ENCODE results near the gene SELE. TPM values are rescaled to one million over a fixed set of nuclear protein-coding genes. Genes with fewer than 3 reads are reported as not detected.
"Not testable (repeated sequence)": the region's sequence is repeated elsewhere in the genome, so short reads cannot be mapped to it uniquely, and the experiment has no call there.

SELE gene
- total RNA-seq, 1 donor from 2014 or later: 3.1 TPM

GRCh38 chr1:169723763-169724162 is 10.1 kb downstream of the SELE start:
- no peak for DNase-seq (ENCODE audit: low read depth in 2 of 2)

- DNase-seq (ENCODE audit: low read depth in 2 of 2): peak in 1 of 2 donors; percentile 40
Measured at GRCh38 chr1:169722779-169723178, 11.1 kb downstream of the SELE start.

DNA sequence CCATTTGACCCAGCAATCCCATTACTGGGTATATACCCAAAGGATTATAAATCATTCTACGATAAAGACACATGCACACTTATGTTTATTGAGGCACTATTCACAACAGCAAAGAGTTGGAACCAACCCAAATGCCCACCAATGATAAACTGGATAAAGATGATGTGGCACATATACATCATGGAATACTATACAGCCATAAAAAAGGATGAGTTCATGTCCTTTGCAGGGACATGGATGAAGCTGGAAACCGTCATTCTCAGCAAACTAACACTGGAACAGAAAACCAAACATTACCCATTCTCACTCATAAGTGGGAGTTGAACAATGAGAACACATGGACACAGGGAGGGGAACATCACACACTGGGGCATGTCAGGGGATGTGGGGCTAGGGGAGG is 18.8 kb downstream of the SELE start:
- DNase-seq (ENCODE audit: low read depth in 2 of 2): not testable (repeated sequence)

GRCh38 chr1:169713090-169713489 is 20.8 kb downstream of the SELE start:
- not testable (repeated sequence) for DNase-seq (ENCODE audit: low read depth in 2 of 2)

GRCh38 chr1:169712309-169712631 is 21.6 kb downstream of the SELE start:
- DNase-seq (ENCODE audit: low read depth in 2 of 2): no peak

DNA sequence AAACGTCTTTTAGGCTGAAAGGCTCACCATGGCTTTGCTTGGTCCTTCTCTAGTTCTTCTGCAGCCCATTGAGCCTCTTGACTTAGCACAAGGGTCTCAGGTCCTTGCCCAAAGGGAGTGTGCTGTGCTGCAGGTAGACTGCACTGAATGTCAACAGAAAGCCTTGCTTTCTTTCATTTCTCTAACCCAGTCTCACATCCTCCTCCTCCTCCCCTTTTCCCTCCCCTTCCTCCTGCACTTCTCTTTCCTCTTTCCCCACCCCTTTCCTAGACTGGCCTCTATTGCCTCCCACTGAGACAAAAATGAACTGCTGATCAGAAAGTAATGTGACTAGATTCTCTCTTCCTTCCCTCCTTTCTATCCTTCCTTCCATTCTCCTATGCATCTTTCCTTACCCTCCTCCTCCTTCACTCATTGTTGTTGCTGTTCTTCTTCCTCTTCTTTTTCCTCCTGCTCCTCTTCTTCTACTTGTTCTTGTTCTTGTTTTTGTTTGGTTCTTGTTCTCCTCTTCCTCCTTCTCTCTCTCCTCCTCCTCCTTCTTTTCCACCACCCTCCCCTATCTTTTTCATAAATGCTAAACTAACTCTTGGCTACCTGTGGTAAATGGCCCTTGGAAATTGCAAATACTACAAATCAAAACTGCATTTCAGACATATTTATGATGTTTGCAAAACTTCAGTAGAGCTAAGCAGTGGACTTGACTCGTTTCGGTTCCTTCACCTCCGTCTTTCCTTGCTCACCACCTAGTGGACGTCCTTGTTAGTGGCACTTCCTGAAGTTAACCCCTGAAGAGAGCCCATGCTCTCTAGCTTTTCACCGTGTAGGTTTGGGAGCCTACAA is 22.2 kb downstream of the SELE start, which contains the start of gene SELL:
Gene SELL, minus strand, starts transcription at position 152 of the 840 bp plus-strand sequence. Its CDS starts 122 bp downstream, at position 30.
- peak; percentile 52 to 83 for DNase-seq (ENCODE audit: low read depth in 2 of 2)

GRCh38 chr1:169708647-169709046 is 25.2 kb downstream of the SELE start:
- DNase-seq (ENCODE audit: low read depth in 2 of 2): no peak

- DNase-seq (ENCODE audit: low read depth in 2 of 2): no peak
Measured at GRCh38 chr1:169707912-169708604, 25.8 kb downstream of the SELE start.

GRCh38 chr1:169704797-169705196 is 29.1 kb downstream of the SELE start:
- no peak for DNase-seq (ENCODE audit: low read depth in 2 of 2)

GRCh38 chr1:169701261-169702005 is 32.4 kb downstream of the SELE start:
- no peak for DNase-seq (ENCODE audit: low read depth in 2 of 2)

DNA sequence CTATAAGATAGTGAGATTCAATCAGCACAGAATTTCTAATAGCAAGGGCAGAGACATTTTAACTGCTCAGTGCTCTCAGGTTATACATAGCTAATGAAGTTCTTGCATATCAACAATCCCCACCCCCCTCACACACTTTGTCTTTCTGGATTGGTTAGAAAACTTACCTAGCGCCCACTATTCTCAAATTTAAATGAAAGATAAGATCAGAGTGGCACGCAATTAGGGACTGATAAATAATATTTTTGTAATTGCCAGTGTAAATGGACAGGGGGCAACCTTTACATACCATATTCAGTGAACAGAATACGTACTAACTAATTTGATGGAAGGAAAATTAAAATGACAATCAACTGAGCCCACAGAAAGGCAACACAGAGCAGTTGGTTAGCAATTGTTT is 34.2 kb downstream of the SELE start:
- DNase-seq (ENCODE audit: low read depth in 2 of 2): no peak

GRCh38 chr1:169698976-169699375 is 34.9 kb downstream of the SELE start:
- no peak for DNase-seq (ENCODE audit: low read depth in 2 of 2)

- no peak for DNase-seq (ENCODE audit: low read depth in 2 of 2)
Measured at GRCh38 chr1:169697755-169698154, 36.1 kb downstream of the SELE start.

GRCh38 chr1:169696273-169697100 is 37.4 kb downstream of the SELE start:
- no peak for DNase-seq (ENCODE audit: low read depth in 2 of 2)

DNA sequence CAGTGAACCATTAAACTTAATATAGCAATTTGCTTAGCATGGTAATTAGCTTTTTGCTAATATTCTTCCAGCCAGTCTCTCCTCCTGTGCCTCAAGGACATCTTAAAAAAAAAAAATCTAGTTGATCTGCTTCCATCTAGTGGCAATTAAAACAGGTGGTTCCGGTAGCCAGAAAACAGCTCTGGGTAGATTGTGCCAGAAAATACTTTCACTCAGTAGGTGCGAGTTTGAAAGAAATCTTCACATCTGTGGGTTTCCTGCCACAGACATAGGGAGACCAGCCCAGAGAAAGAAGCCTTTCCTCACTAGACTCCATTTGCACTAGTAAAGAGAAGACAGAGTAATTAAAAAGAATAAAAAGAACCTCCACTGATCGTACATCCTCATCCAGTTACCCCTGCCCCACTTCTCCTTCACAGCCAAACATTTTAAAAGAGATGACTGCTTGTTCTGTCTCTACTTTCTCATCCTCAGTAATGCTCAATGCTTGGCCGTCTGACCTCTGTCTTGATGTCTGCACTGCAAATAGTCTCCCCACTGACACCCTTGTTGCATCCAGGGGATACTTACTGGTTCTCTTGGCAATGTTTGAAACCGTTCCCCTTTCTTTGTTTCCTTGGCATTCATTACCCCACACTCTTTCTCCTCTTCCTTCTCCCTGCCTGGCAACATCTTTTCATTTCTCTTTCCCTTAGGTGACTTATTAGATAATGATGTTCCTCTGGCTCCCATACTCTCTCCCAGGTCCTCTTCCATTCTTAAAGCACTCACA is 39.4 kb downstream of the SELE start:
- no peak for DNase-seq (ENCODE audit: low read depth in 2 of 2)

GRCh38 chr1:169692756-169693460 is 41.0 kb downstream of the SELE start:
- no peak for DNase-seq (ENCODE audit: low read depth in 2 of 2)

- no peak for DNase-seq (ENCODE audit: low read depth in 2 of 2)
Measured at GRCh38 chr1:169690489-169690888, 43.4 kb downstream of the SELE start.

- DNase-seq (ENCODE audit: low read depth in 2 of 2): no peak
Measured at GRCh38 chr1:169689395-169689794, 44.5 kb downstream of the SELE start.

DNA sequence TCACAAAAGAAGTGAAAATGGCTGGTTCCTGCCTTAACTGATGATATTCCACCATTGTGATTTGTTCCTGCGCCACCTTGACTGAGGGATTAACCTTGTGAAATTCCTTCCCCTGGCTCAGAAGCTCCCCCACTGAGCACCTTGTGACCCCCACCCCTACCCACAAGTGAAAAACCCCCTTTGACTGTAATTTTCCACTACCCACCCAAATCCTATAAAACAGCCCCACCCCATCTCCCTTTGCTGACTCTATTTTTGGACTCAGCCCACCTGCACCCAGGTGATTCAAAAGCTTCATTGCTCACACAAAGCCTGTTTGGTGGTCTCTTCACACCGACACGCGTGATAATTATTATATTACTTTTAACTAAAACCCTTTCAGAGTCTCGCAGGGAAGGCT is 45.5 kb downstream of the SELE start:
- DNase-seq (ENCODE audit: low read depth in 2 of 2): not testable (repeated sequence)

DNA sequence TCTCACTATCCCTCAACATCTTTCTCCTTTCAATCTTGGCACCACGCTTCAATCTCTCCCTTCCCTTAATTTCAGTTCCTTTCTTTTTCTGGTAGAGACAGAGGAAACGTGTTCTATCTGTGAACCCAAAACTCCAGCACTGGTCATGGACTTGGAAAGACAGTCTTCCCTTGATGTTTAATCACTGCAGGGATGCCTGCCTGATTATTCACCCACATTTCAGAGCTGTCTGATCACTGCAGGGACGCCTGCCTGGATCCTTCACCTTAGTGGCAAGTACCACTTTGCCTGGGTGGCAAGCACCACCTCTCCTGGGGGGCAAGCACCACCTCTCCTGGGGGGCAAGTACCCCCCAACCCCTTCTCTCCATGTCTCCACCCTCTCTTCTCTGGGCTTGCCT is 50.2 kb downstream of the SELE start:
- DNase-seq (ENCODE audit: low read depth in 2 of 2): no peak
